HG02970 (cell line): Measurements from ENCODE around the gene ZNF837.
"Not testable (repeated sequence)": the region's sequence is repeated elsewhere in the genome, so short reads cannot be mapped to it uniquely, and the experiment has no call there.

Experiments used
- ATAC-seq: cut with Tn5 transposase; IDR thresholded peaks from one replicate; pipeline ENCODE4 v1.9.1; 2021; ENCODE audit warnings: mild to moderate bottlenecking, moderate library complexity, moderate number of reproducible peaks; ENCODE audit not compliant: unreplicated experiment, low FRiP score

ZNF837 gene

GRCh38 chr19:58351990-58352755 is 28.7 kb downstream of the ZNF837 start:
- ATAC-seq, result no peak

- no peak for ATAC-seq
Observed at GRCh38 chr19:58351558-58351878, 29.3 kb downstream of the ZNF837 start.

DNA sequence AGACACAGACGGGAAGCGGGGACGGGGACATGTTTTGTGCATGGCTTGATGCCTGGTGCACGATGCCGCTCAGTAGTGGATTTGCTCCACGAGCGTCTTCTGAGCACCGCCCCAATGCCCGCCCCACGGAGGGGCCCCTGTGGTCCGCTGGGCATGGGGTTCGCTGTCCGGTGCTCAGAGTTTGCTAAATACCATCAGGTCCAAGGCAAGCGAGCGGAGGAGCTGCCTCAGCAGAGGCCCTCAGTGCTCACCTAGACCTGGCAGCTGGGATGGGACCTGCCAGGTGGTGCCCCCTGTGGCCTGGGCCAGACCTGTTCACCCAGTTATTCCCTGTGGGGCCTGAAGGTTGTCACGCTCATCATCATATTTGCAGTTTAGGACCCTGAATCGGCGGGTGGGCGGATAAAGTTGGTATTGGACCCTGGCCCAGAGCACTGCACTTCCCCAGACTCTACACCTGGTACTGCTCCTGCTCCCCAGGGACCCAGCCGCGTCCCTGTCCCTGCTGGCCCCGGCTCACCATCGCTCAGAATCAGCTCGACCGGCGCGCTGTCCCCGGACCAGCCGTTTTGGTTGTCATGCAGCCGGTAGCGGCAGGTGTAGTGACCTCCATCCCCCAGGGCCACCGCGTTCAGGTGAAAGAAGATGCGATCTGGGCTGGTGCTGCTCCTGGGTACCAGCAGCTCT is 29.8 kb downstream of the ZNF837 start:
- ATAC-seq, result no peak

DNA sequence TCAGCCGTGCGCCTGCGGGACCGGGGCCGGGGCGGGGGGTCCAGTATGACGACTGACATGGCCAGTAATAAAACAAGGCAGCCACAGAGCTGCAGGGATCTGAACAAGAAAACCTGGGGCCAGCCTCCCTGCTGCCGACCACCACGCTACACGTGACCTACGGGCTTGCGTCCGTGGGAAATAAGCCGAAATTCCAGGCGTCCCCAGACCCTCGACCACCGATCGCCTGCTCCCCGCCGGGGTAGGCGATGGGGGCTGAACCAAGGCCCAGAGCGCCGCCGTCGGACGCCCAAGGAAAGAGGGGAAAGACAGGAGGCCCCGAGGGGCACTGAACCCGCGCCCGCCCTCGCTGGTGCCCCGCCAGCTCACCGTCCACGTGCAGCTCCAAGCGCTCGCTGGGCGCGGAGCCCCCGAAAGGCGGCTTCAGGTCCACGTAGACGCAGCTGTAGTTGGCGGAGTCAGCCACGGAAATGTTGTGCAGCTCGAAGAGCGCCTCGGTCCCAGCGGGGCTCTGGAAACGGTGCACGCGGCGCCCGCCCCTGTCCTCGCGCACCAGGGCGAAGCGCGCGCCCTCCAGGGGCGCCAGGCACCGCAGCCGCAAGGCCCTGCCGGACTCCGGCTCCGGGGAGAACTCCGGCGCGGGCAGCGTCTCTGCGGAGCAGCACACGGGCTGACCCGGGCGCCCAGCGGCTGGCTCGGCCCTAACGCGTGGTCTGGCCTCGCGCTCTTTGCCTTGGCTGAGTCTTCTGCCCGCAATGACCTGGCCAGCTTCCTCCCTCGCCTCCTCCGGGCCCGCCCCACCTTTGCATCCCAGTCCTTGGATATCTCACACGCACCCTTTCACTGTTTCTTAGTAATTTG is 30.6 kb downstream of the ZNF837 start:
- no peak for ATAC-seq

- ATAC-seq, result no peak
Observed at GRCh38 chr19:58349590-58349989, 31.2 kb downstream of the ZNF837 start.

GRCh38 chr19:58348080-58348479 is 32.8 kb downstream of the ZNF837 start:
- not testable (repeated sequence) for ATAC-seq

DNA sequence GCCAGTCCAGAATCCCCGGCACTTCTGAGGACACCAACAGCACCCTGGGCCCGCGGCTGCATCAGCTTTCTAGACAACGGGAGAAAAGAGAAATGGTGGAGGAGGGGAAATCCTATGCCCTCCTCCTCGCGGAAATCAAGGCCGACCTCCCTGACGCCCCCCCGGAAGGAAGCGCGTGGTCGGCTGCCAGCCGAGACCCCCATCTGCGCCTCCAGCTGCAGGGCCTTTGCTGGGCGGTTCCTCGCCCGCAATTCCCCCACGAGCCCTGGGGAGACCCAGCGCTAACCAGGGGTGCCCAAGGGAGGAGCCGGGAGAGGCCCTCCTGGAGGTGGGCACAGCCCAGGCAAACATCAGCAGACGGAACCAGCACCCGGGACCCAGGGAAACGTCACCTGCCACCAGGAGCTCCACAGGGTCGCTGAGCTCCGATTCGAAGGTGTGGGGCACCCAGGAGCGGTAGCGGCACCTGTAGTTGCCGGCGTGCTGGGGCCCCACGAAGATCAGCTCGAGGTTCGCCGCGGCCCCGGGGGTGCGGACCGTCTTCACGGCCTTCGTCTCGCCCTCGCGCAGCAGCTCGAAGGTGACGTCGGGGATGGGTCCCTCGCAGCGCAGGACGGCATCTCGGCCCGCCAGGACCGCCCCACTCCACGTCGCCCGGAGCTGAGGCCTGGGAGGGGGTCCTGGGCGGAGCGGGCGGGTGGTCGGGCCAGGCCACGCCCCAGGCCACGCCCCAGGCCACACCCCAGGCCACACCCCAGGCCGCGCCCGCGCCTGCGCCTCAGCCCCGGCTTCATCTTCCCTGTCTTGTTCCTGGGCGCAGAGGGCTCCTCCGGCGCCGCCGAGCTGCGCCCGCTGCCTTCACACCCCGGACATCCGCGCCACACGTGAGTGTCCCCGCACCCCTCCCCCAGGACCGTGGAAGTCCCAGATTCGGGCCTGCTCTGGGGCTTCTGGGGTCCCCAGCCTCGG is 33.6 kb downstream of the ZNF837 start:
- ATAC-seq, result peak; percentile 77

- ATAC-seq, result no peak
Observed at GRCh38 chr19:58345558-58345957, 35.3 kb downstream of the ZNF837 start.

GRCh38 chr19:58338825-58339558 is 41.8 kb downstream of the ZNF837 start:
- no peak for ATAC-seq

DNA sequence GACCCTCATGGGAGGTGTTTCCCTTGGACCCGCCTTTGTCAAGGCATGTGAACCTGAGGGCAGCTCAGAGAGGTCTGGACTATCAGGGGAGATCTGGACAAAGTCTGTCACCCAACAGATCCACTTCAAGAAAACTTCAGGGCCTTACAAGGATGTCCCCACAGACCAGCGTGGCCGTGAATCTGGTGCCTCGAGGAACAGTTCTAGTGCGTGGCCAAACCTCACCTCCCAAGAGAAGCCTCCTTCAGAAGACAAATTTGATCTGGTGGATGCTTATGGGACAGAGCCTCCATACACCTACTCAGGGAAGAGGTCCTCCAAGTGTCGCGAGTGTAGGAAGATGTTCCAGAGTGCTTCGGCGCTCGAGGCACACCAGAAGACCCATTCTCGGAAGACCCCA is 42.5 kb downstream of the ZNF837 start:
- ATAC-seq, result no peak

DNA sequence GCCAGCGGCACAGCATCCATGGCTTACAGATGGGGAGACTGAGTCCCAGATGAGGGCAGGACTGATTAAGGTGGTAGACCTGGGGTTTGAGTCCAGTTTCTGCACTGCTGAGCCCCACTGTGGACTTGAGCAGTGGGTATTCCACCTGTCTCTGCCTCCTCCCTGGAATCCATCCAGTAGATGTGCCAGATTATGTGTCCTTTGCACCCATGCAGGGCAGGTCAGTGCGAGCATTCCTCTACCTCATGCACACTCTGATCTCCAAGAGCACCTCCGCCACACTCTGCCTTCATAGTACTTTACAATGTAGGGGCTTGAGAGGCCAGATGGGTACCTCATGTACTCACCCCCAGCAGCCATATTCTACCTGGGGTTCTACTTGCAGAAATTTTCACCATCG is 44.0 kb downstream of the ZNF837 start:
- no peak for ATAC-seq

- no peak for ATAC-seq
Observed at GRCh38 chr19:58336216-58336615, 44.6 kb downstream of the ZNF837 start.

GRCh38 chr19:58335630-58336029 is 45.2 kb downstream of the ZNF837 start:
- no peak for ATAC-seq

DNA sequence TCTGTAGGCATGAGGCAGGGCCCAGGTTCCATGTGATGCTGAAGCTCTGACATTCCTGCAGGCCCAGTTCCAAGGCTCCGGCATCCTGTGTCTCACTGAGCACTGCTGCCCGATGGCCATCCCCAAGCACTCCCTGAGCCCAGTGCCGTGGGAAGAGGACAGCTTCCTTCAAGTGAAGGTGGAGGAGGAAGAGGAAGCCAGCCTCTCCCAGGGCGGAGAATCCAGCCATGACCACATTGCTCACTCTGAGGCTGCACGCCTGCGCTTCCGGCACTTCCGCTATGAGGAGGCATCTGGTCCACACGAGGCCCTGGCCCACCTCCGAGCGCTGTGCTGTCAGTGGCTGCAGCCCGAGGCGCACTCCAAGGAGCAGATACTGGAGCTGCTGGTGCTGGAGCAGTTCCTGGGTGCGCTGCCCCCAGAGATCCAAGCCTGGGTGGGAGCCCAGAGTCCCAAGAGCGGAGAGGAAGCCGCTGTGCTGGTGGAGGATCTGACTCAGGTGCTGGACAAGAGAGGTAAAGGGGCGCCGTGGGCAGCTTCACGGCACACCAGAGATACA is 46.1 kb downstream of the ZNF837 start:
- ATAC-seq, result no peak

GRCh38 chr19:58332697-58333096 is 48.1 kb downstream of the ZNF837 start:
- ATAC-seq, result no peak

- no peak for ATAC-seq
Observed at GRCh38 chr19:58330458-58330857, 50.4 kb downstream of the ZNF837 start.

DNA sequence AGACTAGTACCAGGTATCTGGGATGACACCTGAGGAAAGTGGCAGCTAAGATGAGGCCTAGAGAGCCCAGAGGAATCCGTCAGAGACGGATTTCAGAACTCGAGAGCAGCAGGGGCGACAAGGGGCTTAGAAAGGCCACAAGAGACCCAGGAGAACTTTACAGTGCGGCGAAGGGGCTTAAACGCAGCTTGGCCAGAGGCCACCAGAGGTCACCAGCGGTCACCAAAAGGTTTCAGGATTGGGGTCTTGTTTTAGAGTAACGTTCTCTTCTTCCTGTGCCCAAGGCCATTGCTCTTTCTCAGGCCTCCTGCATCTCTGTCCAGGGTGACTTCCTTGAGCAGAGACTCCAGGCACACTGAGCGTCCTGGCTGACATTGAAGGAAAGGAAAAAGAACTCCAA is 51.8 kb downstream of the ZNF837 start:
- ATAC-seq, result no peak

GRCh38 chr19:58326914-58327726 is 53.7 kb downstream of the ZNF837 start, which contains the start of gene ZSCAN22:
Gene ZSCAN22, plus strand, starts transcription at chr19:58326994. Its CDS starts 7,809 bp downstream, at chr19:58334803.
- peak; percentile 81 for ATAC-seq
